ENCODE results near the gene TUFT1. TPM values are rescaled to one million over a fixed set of nuclear protein-coding genes. Genes with fewer than 3 reads are reported as not detected.

Gene TUFT1
- total and polyA plus RNA-seq, 2 of the 4 experiments (the other 2 are of a cell fraction), result 21.2 to 30.3 TPM

DNA sequence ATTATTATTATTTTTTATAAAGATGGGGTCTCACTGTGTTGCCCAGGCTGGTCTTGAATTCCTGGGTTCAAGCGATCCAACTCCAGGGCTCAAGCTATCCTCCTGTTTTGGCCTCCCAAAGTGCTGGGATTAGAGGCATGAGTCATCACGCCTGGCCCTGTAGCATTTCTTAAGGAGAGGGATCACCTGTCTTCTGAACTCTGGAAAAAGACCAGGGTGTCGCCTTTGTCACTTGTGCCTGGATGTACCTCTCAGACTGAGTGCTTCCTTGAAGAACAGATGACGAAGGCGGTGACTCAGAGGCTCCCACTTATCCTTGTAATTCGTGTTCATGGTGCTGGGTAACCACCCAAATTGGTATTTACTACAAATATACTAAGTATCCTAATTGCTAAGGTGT is 31.3 kb upstream of the TUFT1 start:
- no peak overlapping the region for H3K23ac ChIP-seq (ENCODE audit: low read depth, low read length)
- no peak overlapping the region for H3K4me3 ChIP-seq (ENCODE audit: insufficient read depth, low read depth, low read length)
- ATAC-seq (ENCODE audit: low read depth), result no peak
- H3K36me3 ChIP-seq (ENCODE audit: control insufficient read depth, insufficient read depth, low read length), result no peaks in the 10 kb centered on the region
- no peak overlapping the region for H2AK5ac ChIP-seq (ENCODE audit: low read depth, low read length)
- no peak overlapping the region for H3K14ac ChIP-seq (replicated peaks; ENCODE audit: low read depth, low read length)
- no peaks in the 10 kb centered on the region for H3K79me1 ChIP-seq (ENCODE audit: low read depth in 1 of 2, low read length in 2 of 2)
- in situ Hi-C loops (cut with MboI; ENCODE audit: low sequenced_read_pairs), result no loop called here
- no CpG with 5 or more reads among the region's 6 CpGs for WGBS, 2 experiments (ENCODE audit: extremely low coverage in 2 of 2, insufficient read length in 1 of 2)
- no peak overlapping the region for H3K56ac ChIP-seq (ENCODE audit: extremely low read depth, insufficient read depth, low read length)
- CTCF ChIA-PET, result interaction anchor here (0.6 kb wide), 1 partner anchor 64 kb away, joined by 3 read pairs; no protein-coding TSS in a partner anchor
- H3K4me2 ChIP-seq (ENCODE audit: low read depth, low read length), result no peak overlapping the region
- no peak overlapping the region for H3K9ac ChIP-seq (ENCODE audit: low read depth, low read length)
- no peak overlapping the region for H3K27ac ChIP-seq (ENCODE audit: insufficient read depth, low read length)
- H4K20me1 ChIP-seq (ENCODE audit: insufficient read depth, low read length), result no peaks in the 10 kb centered on the region
- no peak overlapping the region for H4K5ac ChIP-seq (ENCODE audit: low read depth, low read length)
- H2BK120ac ChIP-seq (ENCODE audit: low read depth, low read length), result no peak overlapping the region
- H3K18ac ChIP-seq (ENCODE audit: low read depth, low read length), result no peak overlapping the region
- POLR2A ChIA-PET (ENCODE audit: unreplicated experiment), result no interaction called here
- H2AFZ ChIP-seq (replicated peaks; ENCODE audit: low read length, poor library complexity), result no peak overlapping the region
- H3K4ac ChIP-seq (ENCODE audit: low read depth, low read length), result no peak overlapping the region
- intact Hi-C loops (cut with micrococcal nuclease), result no loop called here
- DNase-seq, result no peak
- BruUV-seq (replicated peaks), result no TSS peak
- no peak overlapping the region for H2BK20ac ChIP-seq (ENCODE audit: low read depth, low read length)
- H4K8ac ChIP-seq (ENCODE audit: low read depth in 2 of 2, low read length in 2 of 2), result no peak overlapping the region
- no peaks in the 10 kb centered on the region for H3K9me3 ChIP-seq (ENCODE audit: control insufficient read depth, insufficient read depth, low read length)
- no peak overlapping the region for H2BK5ac ChIP-seq (ENCODE audit: low read depth, low read length, poor library complexity, severe bottlenecking)
- no peak overlapping the region for H2BK15ac ChIP-seq (ENCODE audit: low read depth, low read length)
- TF ChIP-seq RAD21 (IDR thresholded peaks at IDR 0.05; ENCODE audit: low read length), result no peak
- TF ChIP-seq, protein P1, sequence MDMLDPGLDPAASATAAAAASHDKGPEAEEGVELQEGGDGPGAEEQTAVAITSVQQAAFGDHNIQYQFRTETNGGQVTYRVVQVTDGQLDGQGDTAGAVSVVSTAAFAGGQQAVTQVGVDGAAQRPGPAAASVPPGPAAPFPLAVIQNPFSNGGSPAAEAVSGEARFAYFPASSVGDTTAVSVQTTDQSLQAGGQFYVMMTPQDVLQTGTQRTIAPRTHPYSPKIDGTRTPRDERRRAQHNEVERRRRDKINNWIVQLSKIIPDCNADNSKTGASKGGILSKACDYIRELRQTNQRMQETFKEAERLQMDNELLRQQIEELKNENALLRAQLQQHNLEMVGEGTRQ (IDR thresholded peaks at IDR 0.05; ENCODE audit: low read depth, low read length), result no peak
- TF ChIP-seq SMC3 (IDR thresholded peaks at IDR 0.05; ENCODE audit: low read depth, low read length), result no peak
- TF ChIP-seq, protein P2, sequence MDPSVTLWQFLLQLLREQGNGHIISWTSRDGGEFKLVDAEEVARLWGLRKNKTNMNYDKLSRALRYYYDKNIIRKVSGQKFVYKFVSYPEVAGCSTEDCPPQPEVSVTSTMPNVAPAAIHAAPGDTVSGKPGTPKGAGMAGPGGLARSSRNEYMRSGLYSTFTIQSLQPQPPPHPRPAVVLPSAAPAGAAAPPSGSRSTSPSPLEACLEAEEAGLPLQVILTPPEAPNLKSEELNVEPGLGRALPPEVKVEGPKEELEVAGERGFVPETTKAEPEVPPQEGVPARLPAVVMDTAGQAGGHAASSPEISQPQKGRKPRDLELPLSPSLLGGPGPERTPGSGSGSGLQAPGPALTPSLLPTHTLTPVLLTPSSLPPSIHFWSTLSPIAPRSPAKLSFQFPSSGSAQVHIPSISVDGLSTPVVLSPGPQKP (IDR thresholded peaks at IDR 0.05; ENCODE audit: borderline replicate concordance, low read depth, low read length), result no peak
- TF ChIP-seq NFE2L2 (IDR thresholded peaks at IDR 0.05; ENCODE audit: low read depth, low read length), result no peak
- TF ChIP-seq MAZ (IDR thresholded peaks at IDR 0.05; ENCODE audit: borderline replicate concordance, low read depth, low read length), result no peak
- no peak for TF ChIP-seq POLR2A (IDR thresholded peaks at IDR 0.05; ENCODE audit: low read depth, low read length)
- TF ChIP-seq CHD1 (IDR thresholded peaks at IDR 0.05; ENCODE audit: low read depth, low read length), result no peak
- no peak for TF ChIP-seq BHLHE40 (IDR thresholded peaks at IDR 0.05; ENCODE audit: low read depth, low read length)
- TF ChIP-seq, protein P3, sequence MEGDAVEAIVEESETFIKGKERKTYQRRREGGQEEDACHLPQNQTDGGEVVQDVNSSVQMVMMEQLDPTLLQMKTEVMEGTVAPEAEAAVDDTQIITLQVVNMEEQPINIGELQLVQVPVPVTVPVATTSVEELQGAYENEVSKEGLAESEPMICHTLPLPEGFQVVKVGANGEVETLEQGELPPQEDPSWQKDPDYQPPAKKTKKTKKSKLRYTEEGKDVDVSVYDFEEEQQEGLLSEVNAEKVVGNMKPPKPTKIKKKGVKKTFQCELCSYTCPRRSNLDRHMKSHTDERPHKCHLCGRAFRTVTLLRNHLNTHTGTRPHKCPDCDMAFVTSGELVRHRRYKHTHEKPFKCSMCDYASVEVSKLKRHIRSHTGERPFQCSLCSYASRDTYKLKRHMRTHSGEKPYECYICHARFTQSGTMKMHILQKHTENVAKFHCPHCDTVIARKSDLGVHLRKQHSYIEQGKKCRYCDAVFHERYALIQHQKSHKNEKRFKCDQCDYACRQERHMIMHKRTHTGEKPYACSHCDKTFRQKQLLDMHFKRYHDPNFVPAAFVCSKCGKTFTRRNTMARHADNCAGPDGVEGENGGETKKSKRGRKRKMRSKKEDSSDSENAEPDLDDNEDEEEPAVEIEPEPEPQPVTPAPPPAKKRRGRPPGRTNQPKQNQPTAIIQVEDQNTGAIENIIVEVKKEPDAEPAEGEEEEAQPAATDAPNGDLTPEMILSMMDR (conservative IDR thresholded peaks at IDR 0.05; ENCODE audit: low read depth, low read length), result no peak
- TF ChIP-seq RCOR1 (IDR thresholded peaks at IDR 0.05; ENCODE audit: insufficient replicate concordance, low read length), result no peak
- H2AK9ac ChIP-seq (replicated peaks; ENCODE audit: low read depth, low read length, poor library complexity), result no peak overlapping the region
- H4K91ac ChIP-seq (ENCODE audit: insufficient read depth, low read depth, low read length), result no peak overlapping the region
- 0 out of 2 replicates have a peak, but pooled peaks cover 3% of the 10 kb centered on the region for H3K9me1 ChIP-seq (ENCODE audit: insufficient read depth, low read length)
- peaks cover 6% of the 10 kb centered on the region for H3K4me1 ChIP-seq (ENCODE audit: control insufficient read depth, insufficient read depth, low read length)
- dilution Hi-C loops (cut with HindIII; ENCODE audit: low sequenced_read_pairs, unreplicated experiment), result no loop called here
- H3K27me3 ChIP-seq (ENCODE audit: control insufficient read depth, insufficient read depth, low read length), result peaks cover 26% of the 10 kb centered on the region
